ENCODE measurements around the gene CGRRF1.
A peak's percentile ranks its signal among the peaks of the same experiment; 100 is the strongest.

Gene CGRRF1

DNA sequence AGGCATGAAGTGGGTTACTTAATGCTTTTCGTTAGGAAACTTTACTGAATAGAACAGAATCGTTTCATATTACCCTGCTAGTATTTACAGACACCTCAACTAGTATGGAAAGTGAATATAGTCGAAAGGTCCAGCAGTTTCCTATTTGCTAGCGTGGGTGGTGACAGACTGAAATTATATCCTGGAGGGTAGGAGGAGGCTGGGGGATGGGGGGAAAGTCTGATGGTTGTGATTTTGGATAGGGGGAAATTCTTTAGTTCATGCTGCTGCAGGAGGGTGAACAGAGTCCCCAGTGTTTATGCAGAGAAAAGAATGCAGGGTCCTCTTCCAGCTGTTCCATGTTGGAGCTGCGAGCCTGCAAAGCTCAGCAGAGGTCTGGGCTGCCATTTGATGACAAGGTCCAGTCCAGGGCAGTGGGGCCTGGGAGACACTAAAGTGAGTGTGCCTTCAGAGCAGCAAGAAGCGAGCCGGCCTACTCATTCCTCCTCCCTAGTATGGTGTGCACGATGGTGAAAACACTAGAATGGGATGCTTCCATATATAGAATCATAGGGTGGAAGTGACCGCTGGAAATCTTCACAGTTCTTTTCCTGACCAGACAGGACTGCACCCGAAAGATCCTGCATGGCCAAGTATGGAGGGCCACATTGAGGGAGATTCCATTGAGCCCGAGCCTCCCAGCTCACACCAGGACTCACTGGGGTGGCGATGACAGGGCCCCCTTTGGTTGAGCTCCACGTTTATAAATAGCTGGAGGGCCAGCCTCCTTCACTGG, 59.3 kb downstream of the CGRRF1 start:
- no peaks in the 10 kb centered on the region for H3K9me3 ChIP-seq
- H3K36me3 ChIP-seq: no peaks in the 10 kb centered on the region
- TF ChIP-seq CTCF (IDR thresholded peaks at IDR 0.05; ENCODE audit: low read depth, low read length): no peak
- no peak overlapping the region for H3K4me3 ChIP-seq (ENCODE audit: low read depth, low read length)
- peaks cover 41% of the 10 kb centered on the region for H3K27me3 ChIP-seq
- H3K4me1 ChIP-seq: peaks cover 2% of the 10 kb centered on the region; the same call in 1 of the 2 replicates
- no peak for DNase-seq

DNA sequence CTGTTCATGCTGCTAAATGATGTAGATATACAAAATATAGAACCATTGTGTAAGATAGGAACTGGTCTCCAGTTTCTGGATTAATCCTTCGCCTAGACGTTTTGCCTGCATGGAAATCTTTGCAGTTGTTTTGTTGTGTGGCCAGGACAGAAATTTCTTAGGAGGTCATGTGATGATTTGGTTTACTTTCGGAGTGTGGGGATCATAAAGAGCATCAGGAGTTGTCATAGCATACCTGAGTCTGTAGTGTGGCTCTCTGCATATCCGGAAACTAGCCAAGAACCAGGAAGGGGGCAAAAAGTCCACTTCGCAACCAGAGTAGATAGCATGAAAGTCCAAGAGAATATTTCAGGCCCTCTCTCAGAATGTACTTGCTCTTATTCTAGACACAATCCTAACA, 60.3 kb downstream of the CGRRF1 start:
- no peak for TF ChIP-seq CTCF (IDR thresholded peaks at IDR 0.05; ENCODE audit: low read depth, low read length)
- Histone ChIP-seq H3K36me3 (no peaks in the 10 kb centered on the region), H3K27me3 (peaks cover 34% of the 10 kb centered on the region), H3K4me1 (no peaks in the 10 kb centered on the region), H3K9me3 (no peaks in the 10 kb centered on the region), H3K4me3 (ENCODE audit: low read depth, low read length) (no peak overlapping the region)
- DNase-seq: no peak

- H3K36me3 ChIP-seq: no peaks in the 10 kb centered on the region
- H3K4me3 ChIP-seq (ENCODE audit: low read depth, low read length): no peak overlapping the region
- no peak for DNase-seq
- H3K27me3 ChIP-seq: peaks cover 26% of the 10 kb centered on the region
- H3K9me3 ChIP-seq: no peaks in the 10 kb centered on the region
- H3K4me1 ChIP-seq: no peaks in the 10 kb centered on the region
- no peak for TF ChIP-seq CTCF (IDR thresholded peaks at IDR 0.05; ENCODE audit: low read depth, low read length)
Observed at GRCh38 chr14:54570631-54571415, 61.1 kb downstream of the CGRRF1 start.

DNA sequence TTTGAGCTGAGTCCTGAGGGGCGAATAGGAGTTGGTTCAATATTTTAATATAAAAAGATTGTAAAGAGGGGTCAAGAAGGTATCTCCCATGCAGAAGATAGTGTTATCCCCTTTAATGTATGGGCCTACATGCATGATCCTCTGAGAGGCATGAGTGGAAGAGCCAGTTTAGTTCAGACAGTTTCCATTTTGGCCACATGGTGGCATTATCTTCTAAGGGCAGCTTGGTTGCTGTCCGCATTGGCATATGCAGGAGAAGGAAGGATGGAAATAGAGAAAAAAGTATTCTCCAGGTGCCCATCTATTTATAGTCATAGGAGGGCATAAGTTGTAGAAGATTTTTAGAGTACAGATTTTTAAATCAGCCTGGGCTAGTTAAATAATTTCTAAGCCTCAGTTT, 62.6 kb downstream of the CGRRF1 start:
- peak; percentile 47 for DNase-seq
- Histone ChIP-seq H3K9me3 (no peaks in the 10 kb centered on the region), H3K27me3 (peaks cover 11% of the 10 kb centered on the region), H3K4me3 (ENCODE audit: low read depth, low read length) (no peak overlapping the region), H3K36me3 (no peaks in the 10 kb centered on the region), H3K4me1 (no peaks in the 10 kb centered on the region)
- TF ChIP-seq CTCF (IDR thresholded peaks at IDR 0.05; ENCODE audit: low read depth, low read length): peak; percentile 87

DNA sequence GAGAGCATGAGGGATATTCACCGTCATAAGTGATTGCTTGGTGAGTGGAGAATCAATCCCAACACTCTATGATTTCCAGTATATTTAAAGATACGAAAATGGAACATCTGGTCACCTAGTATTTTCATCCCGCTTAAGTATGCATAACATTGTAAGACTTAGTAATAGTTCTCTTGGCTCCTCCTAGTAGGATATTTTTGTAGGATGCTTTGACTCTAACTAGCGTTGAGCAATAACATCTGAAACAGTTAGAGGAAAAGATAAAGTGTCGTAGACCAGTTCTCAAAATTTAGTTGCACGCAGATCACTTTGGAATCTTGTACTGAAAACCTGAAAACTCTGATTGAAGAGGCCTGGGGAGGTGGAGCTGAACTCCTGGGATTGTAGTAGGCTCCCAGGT, 64.8 kb downstream of the CGRRF1 start:
- TF ChIP-seq CTCF (IDR thresholded peaks at IDR 0.05; ENCODE audit: low read depth, low read length): no peak
- no peak for DNase-seq

GRCh38 chr14:54577494-54577893, 67.8 kb downstream of the CGRRF1 start:
- Histone ChIP-seq H3K4me3 (ENCODE audit: low read depth, low read length) (no peak overlapping the region), H3K27me3 (no peaks in the 10 kb centered on the region), H3K9me3 (no peaks in the 10 kb centered on the region), H3K4me1 (no peaks in the 10 kb centered on the region), H3K36me3 (no peaks in the 10 kb centered on the region)
- no peak for DNase-seq
- TF ChIP-seq CTCF (IDR thresholded peaks at IDR 0.05; ENCODE audit: low read depth, low read length): no peak

More for the DNA sequence above, 64.8 kb downstream of the CGRRF1 start:
- no peaks in the 10 kb centered on the region for H3K27me3 ChIP-seq
- no peak overlapping the region for H3K4me3 ChIP-seq (ENCODE audit: low read depth, low read length)
- H3K36me3 ChIP-seq: no peaks in the 10 kb centered on the region
- no peaks in the 10 kb centered on the region for H3K9me3 ChIP-seq
- H3K4me1 ChIP-seq: no peaks in the 10 kb centered on the region

Measured in BE2C (cell line).